SK-N-MC (cell line): ENCODE data around the gene TMED7.

Experiments
- EZH2 ChIP-seq: fragments of 200-600 bp; sonication (generic); IDR thresholded peaks from one replicate; pipeline ENCODE4 v1.6.1; 2017; ENCODE audit warnings: antibody characterized with exemption
- FOXP2 ChIP-seq: optimal IDR thresholded peaks from 2 replicates; pipeline ENCODE3; 2011; ENCODE audit warnings: mild to moderate bottlenecking, moderate library complexity; ENCODE audit not compliant: insufficient read depth; ENCODE audit errors: extremely low read length, control extremely low read depth
- POLR2AphosphoS5 ChIP-seq: IDR thresholded peaks from 2 replicates; pipeline ENCODE4 v1.6.1; 2012; ENCODE audit warnings: mild to moderate bottlenecking, low read depth, low read length, borderline replicate concordance

GRCh38 chr5:115573133-115573532 lies 52.7 kb downstream of the TMED7 start:
- no peak for TF ChIP-seq POLR2AphosphoS5
- TF ChIP-seq EZH2: no peak
- TF ChIP-seq FOXP2: no peak
